ENCODE data around the gene FXN.
"Not testable (repeated sequence)": the region's sequence is repeated elsewhere in the genome, so short reads cannot be mapped to it uniquely, and the experiment has no call there.

The FXN gene

DNA sequence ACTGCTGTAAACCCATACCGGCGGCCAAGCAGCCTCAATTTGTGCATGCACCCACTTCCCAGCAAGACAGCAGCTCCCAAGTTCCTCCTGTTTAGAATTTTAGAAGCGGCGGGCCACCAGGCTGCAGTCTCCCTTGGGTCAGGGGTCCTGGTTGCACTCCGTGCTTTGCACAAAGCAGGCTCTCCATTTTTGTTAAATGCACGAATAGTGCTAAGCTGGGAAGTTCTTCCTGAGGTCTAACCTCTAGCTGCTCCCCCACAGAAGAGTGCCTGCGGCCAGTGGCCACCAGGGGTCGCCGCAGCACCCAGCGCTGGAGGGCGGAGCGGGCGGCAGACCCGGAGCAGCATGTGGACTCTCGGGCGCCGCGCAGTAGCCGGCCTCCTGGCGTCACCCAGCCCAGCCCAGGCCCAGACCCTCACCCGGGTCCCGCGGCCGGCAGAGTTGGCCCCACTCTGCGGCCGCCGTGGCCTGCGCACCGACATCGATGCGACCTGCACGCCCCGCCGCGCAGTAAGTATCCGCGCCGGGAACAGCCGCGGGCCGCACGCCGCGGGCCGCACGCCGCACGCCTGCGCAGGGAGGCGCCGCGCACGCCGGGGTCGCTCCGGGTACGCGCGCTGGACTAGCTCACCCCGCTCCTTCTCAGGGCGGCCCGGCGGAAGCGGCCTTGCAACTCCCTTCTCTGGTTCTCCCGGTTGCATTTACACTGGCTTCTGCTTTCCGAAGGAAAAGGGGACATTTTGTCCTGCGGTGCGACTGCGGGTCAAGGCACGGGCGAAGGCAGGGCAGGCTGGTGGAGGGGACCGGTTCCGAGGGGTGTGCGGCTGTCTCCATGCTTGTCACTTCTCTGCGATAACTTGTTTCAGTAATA is at the start of gene FXN:
Gene FXN (plus strand): TSS at position 315 of the 871 bp plus-strand sequence. CDS start 31 bp downstream, at position 346.
- TF ChIP-seq ZNF274 (IDR thresholded peaks at IDR 0.05; ENCODE audit: low read depth, low read length): no peak

DNA sequence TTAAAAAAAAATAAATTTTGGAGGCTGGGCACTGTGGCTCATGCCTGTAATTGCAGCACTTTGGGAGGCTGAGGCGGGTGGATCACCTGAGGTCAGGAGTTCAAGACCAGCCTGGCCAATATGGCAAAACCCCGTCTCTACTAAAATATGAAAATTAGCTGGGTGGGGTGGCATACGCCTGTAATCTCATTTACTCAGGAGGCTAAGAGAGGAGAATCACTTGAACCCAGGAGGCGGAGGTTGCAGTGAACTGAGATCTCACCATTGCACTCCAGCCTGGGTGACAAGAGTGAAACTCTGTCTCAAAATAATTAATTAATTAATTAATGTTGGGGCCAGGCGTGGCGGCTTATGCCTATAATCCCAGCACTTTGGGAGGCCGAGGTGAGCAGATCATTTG is 48.6 kb upstream of the FXN start:
- not testable (repeated sequence) for H3K4me3 ChIP-seq (ENCODE audit: low read length)

More for the DNA sequence above, at the start of gene FXN:
- H3K4me3 ChIP-seq (ENCODE audit: low read length): peak within 1 kb of the TSS; percentile 91

- no peak overlapping the region for H3K4me3 ChIP-seq (ENCODE audit: low read length)
- TF ChIP-seq ZNF274 (IDR thresholded peaks at IDR 0.05; ENCODE audit: low read depth, low read length): no peak
These were observed 44.1 kb upstream of the FXN start for GRCh38 chr9:68991457-68991856.

GRCh38 chr9:68995776-68996175 is 39.8 kb upstream of the FXN start:
- no peak overlapping the region for H3K4me3 ChIP-seq (ENCODE audit: low read length)
- TF ChIP-seq ZNF274 (IDR thresholded peaks at IDR 0.05; ENCODE audit: low read depth, low read length): no peak

DNA sequence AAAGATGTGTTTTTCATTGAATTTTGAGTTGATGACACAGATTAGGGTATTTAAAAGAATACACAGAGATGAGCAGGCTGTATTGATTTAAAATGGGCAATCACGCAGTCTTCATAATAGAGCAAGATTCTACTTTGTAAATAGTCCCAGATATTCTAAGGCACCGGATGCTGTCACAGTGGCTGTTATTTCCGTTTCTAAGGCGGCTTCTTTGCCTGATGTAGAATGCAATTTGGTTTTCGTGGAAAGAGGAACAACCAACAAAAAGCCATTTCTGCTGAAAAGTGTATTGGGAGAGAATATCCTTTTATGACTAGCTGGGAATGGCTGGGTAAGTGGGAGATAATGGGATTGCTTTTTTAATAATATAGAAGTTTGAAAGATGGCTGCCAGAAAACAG is 39.1 kb upstream of the FXN start:
- no peak for TF ChIP-seq ZNF274 (IDR thresholded peaks at IDR 0.05; ENCODE audit: low read depth, low read length)
- H3K4me3 ChIP-seq (ENCODE audit: low read length): no peak overlapping the region

DNA sequence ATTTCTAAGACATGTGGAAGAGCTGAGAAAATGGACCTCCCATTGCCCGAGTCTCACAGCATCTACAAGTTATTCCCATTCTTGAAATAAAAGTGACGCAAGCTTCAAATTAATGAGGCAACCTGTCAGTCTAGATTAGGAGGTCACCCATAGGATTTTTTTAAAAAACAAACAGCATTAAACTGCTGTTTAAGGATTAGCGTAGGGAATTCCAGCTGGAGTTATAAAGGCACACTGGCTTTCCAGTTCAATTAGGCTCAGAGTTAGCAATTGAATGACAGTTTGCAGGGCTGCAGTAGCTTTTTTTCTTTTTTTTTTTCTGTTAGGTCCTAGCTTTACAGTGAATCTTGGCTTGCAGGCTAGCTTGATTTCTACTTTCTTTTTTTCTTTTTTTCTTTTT is 37.9 kb upstream of the FXN start:
- no peak overlapping the region for H3K4me3 ChIP-seq (ENCODE audit: low read length)
- no peak for TF ChIP-seq ZNF274 (IDR thresholded peaks at IDR 0.05; ENCODE audit: low read depth, low read length)

GRCh38 chr9:68998385-68998784 is 37.2 kb upstream of the FXN start:
- no peak for TF ChIP-seq ZNF274 (IDR thresholded peaks at IDR 0.05; ENCODE audit: low read depth, low read length)
- no peak overlapping the region for H3K4me3 ChIP-seq (ENCODE audit: low read length)

DNA sequence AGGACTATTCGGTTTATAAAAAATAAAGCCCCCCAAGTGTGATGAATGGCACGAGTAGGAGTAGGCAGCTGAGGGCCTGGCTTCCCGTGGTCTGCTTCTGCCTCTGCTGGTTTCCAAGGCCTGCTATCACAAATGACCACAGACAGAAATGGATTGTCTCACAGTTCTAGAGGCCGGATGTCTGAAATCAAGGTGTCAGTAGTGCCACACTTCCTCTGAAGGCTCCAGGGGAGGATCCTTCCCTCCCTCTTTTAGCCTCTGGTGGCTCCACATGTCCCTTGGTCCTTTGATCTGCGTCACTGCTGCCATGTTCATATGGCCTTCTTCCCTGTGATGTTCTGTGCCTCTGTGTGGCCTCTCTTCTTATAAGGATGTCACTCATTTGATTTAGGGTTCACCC is 36.7 kb upstream of the FXN start:
- TF ChIP-seq ZNF274 (IDR thresholded peaks at IDR 0.05; ENCODE audit: low read depth, low read length): no peak
- H3K4me3 ChIP-seq (ENCODE audit: low read length): no peak overlapping the region

- H3K4me3 ChIP-seq (ENCODE audit: low read length): no peak overlapping the region
- TF ChIP-seq ZNF274 (IDR thresholded peaks at IDR 0.05; ENCODE audit: low read depth, low read length): no peak
These were observed 36.0 kb upstream of the FXN start for GRCh38 chr9:68999393-69000105.

- no peak for TF ChIP-seq ZNF274 (IDR thresholded peaks at IDR 0.05; ENCODE audit: low read depth, low read length)
- H3K4me3 ChIP-seq (ENCODE audit: low read length): no peak overlapping the region
These were observed 33.6 kb upstream of the FXN start for GRCh38 chr9:69001921-69002320.

DNA sequence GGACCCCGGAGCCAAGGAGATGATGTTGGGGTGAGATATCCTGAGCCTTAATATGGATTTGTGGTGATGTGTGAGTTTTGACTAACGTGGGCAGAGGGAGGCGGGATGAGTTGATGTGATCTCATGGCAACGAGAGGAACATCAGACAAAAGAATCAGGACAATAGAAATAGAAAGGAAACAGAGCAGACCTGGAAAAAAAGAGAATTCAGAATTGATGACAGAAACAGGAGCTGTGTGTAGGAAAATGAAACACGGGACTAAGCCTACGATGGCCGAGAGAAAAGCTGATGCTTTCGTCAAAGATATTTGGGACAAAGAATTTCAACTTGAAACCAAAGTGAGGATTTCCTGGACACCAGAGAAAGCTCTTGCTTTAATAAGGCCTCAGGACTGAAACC is 32.5 kb upstream of the FXN start:
- no peak overlapping the region for H3K4me3 ChIP-seq (ENCODE audit: low read length)
- no peak for TF ChIP-seq ZNF274 (IDR thresholded peaks at IDR 0.05; ENCODE audit: low read depth, low read length)

DNA sequence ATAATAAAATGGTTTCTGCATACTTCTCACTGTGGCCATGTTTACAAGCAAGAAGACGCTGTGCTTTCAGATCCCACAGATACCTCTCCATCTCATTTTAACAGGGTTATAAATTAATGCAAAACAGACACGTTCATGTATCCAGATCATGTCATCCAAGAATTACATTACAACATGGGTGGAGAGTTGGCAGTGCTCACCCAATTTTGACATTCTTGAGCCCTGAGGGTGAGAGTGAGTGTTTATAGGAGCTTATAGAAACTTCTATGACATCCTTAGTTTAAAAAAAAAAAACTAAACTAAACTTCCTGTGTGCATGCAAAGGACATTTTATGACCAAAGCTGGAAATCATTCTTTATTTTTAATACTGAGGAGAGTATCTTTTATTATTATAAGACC is 30.7 kb upstream of the FXN start:
- no peak for TF ChIP-seq ZNF274 (IDR thresholded peaks at IDR 0.05; ENCODE audit: low read depth, low read length)
- no peak overlapping the region for H3K4me3 ChIP-seq (ENCODE audit: low read length)

- no peak overlapping the region for H3K4me3 ChIP-seq (ENCODE audit: low read length)
- TF ChIP-seq ZNF274 (IDR thresholded peaks at IDR 0.05; ENCODE audit: low read depth, low read length): no peak
These were observed 25.8 kb upstream of the FXN start for GRCh38 chr9:69009708-69010107.

DNA sequence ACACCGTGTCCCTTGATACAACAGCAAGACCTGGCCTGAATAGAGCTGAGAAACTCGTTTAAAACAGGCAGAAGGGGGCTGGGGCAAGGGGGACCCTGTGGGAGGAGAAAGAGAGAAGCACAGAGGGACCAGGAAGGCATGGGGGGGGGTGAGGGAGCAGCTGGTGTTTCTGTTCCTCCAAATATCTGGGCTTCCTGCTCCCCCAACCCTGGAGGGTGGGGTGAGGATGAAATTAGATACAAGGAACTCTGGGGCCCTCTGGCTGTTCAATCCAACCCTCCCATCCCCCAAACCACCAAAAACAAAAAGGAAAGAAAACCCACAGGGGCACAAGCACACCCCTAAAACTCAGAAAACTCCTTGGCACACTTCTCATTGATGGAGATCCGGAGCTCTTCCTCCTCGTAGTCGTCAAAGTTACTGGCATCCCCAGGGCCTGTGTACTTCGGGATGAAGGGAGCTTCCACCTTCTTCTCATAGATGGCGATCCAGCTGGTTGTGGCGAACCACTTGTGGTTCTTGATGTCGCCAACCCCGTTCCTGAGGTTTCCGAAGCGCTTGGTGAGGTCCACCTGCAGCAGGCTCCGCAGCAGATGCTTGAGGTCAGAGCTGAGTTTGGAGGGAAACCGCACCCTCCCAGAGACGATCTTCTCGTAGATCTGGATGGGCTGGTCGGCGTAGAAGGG is 22.7 kb upstream of the FXN start:
- TF ChIP-seq ZNF274 (IDR thresholded peaks at IDR 0.05; ENCODE audit: low read depth, low read length): no peak
- no peak overlapping the region for H3K4me3 ChIP-seq (ENCODE audit: low read length)

- no peak for TF ChIP-seq ZNF274 (IDR thresholded peaks at IDR 0.05; ENCODE audit: low read depth, low read length)
- no peak overlapping the region for H3K4me3 ChIP-seq (ENCODE audit: low read length)
These were observed 22.2 kb upstream of the FXN start for GRCh38 chr9:69013382-69013727.

Data from GM08714 (cell line).